Heart right ventricle (tissue), 16 donors: Measurements from ENCODE around the gene CABCOCO1. TPM values are rescaled to one million over a fixed set of nuclear protein-coding genes. Genes with fewer than 3 reads are reported as not detected.

ENCODE experiments used
- ATAC-seq, 8 donors: fragments of 200-7000 bp; cut with Tn5 transposase; one replicate each; pipeline ENCODE4 v1.9.1; 2020; ENCODE audit warnings: mild to moderate bottlenecking in 8 of 8, moderate library complexity in 8 of 8, moderate number of reproducible peaks in 1 of 8
- DNase-seq, 2 donors: peaks; one replicate each; pipeline ENCODE4 v3.0.0-alpha.2; 2020
- H3K27ac ChIP-seq, 10 donors: fragments of 200-600 bp; sonication (generic) in 2 of 10; one replicate each; pipeline versions ENCODE4 v1.5.0 to v1.8.0; 2020 to 2022; ENCODE audit warnings: mild to moderate bottlenecking in 3 of 10
- H3K27me3 ChIP-seq, 7 donors: fragments of 200-600 bp; one replicate each; pipeline ENCODE4 v1.8.0; 2021 to 2022; ENCODE audit warnings: mild to moderate bottlenecking in 2 of 7
- H3K36me3 ChIP-seq, 9 donors: fragments of 200-600 bp; sonication (generic) in 1 of 9; one replicate each; pipeline versions ENCODE4 v1.5.0 to v1.8.0; 2020 to 2022; ENCODE audit warnings: mild to moderate bottlenecking in 2 of 9
- H3K4me1 ChIP-seq, 9 donors: fragments of 200-600 bp; sonication (generic) in 1 of 9; one replicate each; pipeline versions ENCODE4 v1.5.0 to v1.8.0; 2020 to 2022; ENCODE audit warnings: mild to moderate bottlenecking in 4 of 9
- H3K4me3 ChIP-seq, 10 donors: fragments of 200-600 bp; sonication (generic) in 2 of 10; one replicate each; pipeline versions ENCODE4 v1.5.0 to v1.8.0; 2020 to 2022; ENCODE audit warnings: mild to moderate bottlenecking in 7 of 10, moderate library complexity in 2 of 10
- H3K9me3 ChIP-seq, 11 donors: fragments of 200-600 bp in 10 of 11; sonication (generic) in 2 of 11; one replicate each; pipeline versions ENCODE4 v1.5.0 to v1.8.0; 2013 to 2022; ENCODE audit warnings: mild to moderate bottlenecking in 2 of 11, control low read depth in 1 of 11, moderate library complexity in 1 of 11
- CTCF ChIP-seq, 9 donors: fragments of 200-600 bp; sonication (generic) in 2 of 9; IDR thresholded peaks; one replicate each; pipeline versions ENCODE4 v1.5.0 to v1.8.0; 2021 to 2022; ENCODE audit warnings: antibody characterized with exemption in 9 of 9, mild to moderate bottlenecking in 5 of 9, moderate library complexity in 1 of 9
- WGBS, 2 donors: extraction: QIAGEN DNeasy Blood & Tissue Kit; methylation state at CpG; one replicate each; pipeline ENCODE4 v1.1.7; 2013; ENCODE audit warnings: inconsistent platforms in 1 of 2; 5-methylcytosine and 5-hydroxymethylcytosine counted together
- intact Hi-C, 10 donors: fragments of 100-400 bp; cut with DNase I; formaldehyde crosslinking; loops; one replicate each; pipeline versions ENCODE4 v1.11.1 to v1.14.2; 2022
- polyA plus RNA-seq, 2 donors: library from polyadenylated mRNA; stranded (reverse); fragments of 200-250 nt; gene quantifications; one replicate each; pipeline ENCODE4 v1.2.3, GENCODE V29; 2013
- total RNA-seq, 10 donors: library from RNA; stranded (reverse); fragmentation: NEBNext Ultra II Directional in 3 of 10; extraction: Animal tissue kit (Norgen Biotek cat#: 25700) in 3 of 10; gene quantifications; one replicate each; pipeline versions ENCODE4 v1.2.1 to v1.2.4, GENCODE V29; 2021 to 2023
- donor health status: Arrhythmogenic right ventricular cardiomyopathy.
- donor health status: ischemic (EF 13 %, LVEDD 7.1; RV severe dilation, severe dysfunction).
- donor health status: healthy with polysubstance abuse.
- donor health status: DM: no; HTN: yes; CAD: no.
- donor health status: DM: no; HTN: no; CAD: no.
- donor health status: ischemic (EF 25% LVEDD 6.9; RV normal size, moderate dysfunction).
- donor health status: ischemic (EF 25% LVEDD 5.7; RV mildly dilated, moderate dysfunction).
- donor health status: healthy.
- donor health status: DM: yes; HTN: yes; CAD: no.
- donor health status: Ischemic cardiomyopathy.
- donor health status: ischemic (EF 35%, LVEDD 5.7; RV mildly dilated, moderate dysfunction).
- donor health status: nonischemic (EF 11% LVEDD 7.7; RV severe dilation, severe dysfunction).
- donor health status: DM: yes; HTN: yes; CAD: no.
- donor health status: PGD.
- donor health status: ischemic (EF 29% LVEDD 5.4; RV normal size, mild dysfunction).
- donor health status: nonischemic (EF 23%, LVEDD 6.1; RV moderate dilation, normal function).

Gene CABCOCO1
- total and polyA plus RNA-seq, 12 donors = 0.03 to 0.15 TPM; not detected in 10

DNA sequence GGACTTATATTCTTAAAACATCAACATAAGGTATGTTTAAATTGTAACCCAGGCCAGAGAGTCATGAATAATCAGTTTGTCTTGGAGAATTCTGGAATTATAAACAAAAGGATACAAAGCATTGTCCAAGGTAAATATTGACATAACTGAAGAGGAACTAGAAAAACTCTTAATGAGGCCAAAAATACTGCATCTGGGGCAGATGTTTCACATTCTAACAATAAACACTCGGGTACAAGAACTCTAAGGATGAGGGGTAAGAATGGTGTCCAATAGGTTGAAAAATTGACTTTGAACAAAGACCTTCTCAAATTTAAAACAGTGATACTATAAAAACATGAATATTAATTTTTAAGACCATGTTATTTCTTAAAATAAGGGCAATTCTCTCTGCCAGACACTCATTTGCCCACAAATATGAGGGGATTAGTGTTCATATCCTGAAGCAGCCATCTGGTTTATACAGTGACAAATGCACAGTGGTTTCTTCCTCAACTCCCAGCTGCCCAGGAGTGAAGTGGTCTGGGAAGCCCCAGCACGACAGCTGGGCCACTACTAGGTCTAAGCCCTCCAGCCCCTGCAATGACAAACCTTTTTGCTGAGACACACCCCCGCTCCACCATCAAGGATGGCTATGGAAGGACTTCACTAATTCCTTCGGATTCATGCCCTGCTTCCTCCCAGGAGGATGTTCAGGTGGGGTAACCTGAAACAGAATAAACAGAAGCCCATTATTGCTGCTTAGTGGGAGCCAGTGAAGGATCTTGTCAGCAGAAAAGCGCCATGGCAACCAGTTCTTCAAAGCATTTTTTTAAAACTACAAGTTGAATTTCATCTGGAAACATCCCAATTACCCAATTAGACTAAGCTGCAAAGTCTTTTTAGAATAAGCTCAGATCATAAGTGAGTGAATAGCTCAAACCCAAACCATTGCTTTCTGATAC, 131.3 kb downstream of the CABCOCO1 start:
- intact Hi-C loops = no loop called here
- peaks cover 0 to 10% (median 0%) of the 10 kb centered on the region in 9 donors for H3K4me1 ChIP-seq
- H3K9me3 ChIP-seq = no peaks in the 10 kb centered on the region
- WGBS, 2 donors = 78% methylated on average over 5 of the region's 5 CpGs
- H3K27ac ChIP-seq = no peak overlapping the region
- no peak for TF ChIP-seq CTCF (IDR thresholded peaks at IDR 0.05)
- no peak overlapping the region for H3K4me3 ChIP-seq
- H3K27me3 ChIP-seq = no peaks in the 10 kb centered on the region
- H3K36me3 ChIP-seq = no peaks in the 10 kb centered on the region
- ATAC-seq = no peak
- no peak for DNase-seq

- 80 to 82% methylated on average over 2 of the region's 2 CpGs for WGBS, 2 donors
- Histone ChIP-seq H3K27ac (no peak overlapping the region), H3K36me3 (no peaks in the 10 kb centered on the region), H3K27me3 (no peaks in the 10 kb centered on the region), H3K9me3 (no peaks in the 10 kb centered on the region), H3K4me3 (no peak overlapping the region), H3K4me1 (peaks cover 0 to 10% (median 0%) of the 10 kb centered on the region in 9 donors)
- TF ChIP-seq CTCF (IDR thresholded peaks at IDR 0.05) = no peak
- ATAC-seq (no peak), DNase-seq (no peak)
- intact Hi-C loops = no loop called here
Measured at GRCh38 chr10:61795147-61795546, 132.4 kb downstream of the CABCOCO1 start.

DNA sequence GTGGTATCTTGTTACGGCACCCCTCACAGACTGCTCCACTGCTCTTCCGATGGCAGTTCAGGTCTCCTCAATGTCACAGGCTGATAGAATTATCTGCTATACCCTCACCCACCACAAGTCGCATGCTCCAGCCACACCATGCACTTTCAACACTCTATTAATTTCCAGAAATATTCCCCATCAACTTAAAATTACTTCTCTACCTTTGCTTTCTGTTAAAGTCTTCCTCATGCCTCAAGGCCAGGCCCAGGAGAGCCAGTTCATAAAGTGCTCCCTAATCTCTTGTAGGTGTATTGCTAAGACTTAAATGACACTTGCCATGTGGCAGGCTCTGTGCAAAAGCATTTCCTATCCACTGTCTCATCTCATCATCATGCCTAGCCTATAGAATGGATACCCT, 132.8 kb downstream of the CABCOCO1 start:
- Histone ChIP-seq H3K9me3 (no peaks in the 10 kb centered on the region), H3K4me1 (peaks cover 0 to 10% (median 0%) of the 10 kb centered on the region in 9 donors), H3K36me3 (no peaks in the 10 kb centered on the region), H3K27ac (no peak overlapping the region), H3K4me3 (no peak overlapping the region), H3K27me3 (no peaks in the 10 kb centered on the region)
- intact Hi-C loops = no loop called here
- no peak for DNase-seq
- 88% methylated on average over 3 of the region's 3 CpGs for WGBS, 2 donors
- TF ChIP-seq CTCF (IDR thresholded peaks at IDR 0.05) = no peak
- ATAC-seq = no peak

GRCh38 chr10:61796785-61797184, 134.1 kb downstream of the CABCOCO1 start:
- Histone ChIP-seq H3K27ac (no peak overlapping the region), H3K4me1 (peaks cover 0 to 10% (median 0%) of the 10 kb centered on the region in 9 donors), H3K36me3 (no peaks in the 10 kb centered on the region), H3K27me3 (no peaks in the 10 kb centered on the region), H3K4me3 (no peak overlapping the region), H3K9me3 (no peaks in the 10 kb centered on the region)
- DNase-seq (no peak), ATAC-seq (no peak)
- WGBS, 2 donors = 93 to 97% methylated on average over 1 of the region's 1 CpG
- TF ChIP-seq CTCF (IDR thresholded peaks at IDR 0.05) = no peak
- intact Hi-C loops = no loop called here
